GM12874 (cell line): ENCODE measurements around the gene RFX1.

Experiments
- CTCF ChIP-seq: IDR thresholded peaks from 2 replicates; pipeline ENCODE4 v1.5.1; 2011; ENCODE audit warnings: low read depth, mild to moderate bottlenecking, control low read depth, low read length, moderate library complexity; ENCODE audit not compliant: insufficient read depth

Gene RFX1

GRCh38 chr19:14031719-14032480 lies 25.8 kb upstream of the RFX1 start, which contains the start of gene IL27RA:
Gene IL27RA, plus strand, starts transcription at chr19:14031762. Its CDS starts 111 bp downstream, at chr19:14031873.
- peak; percentile 87 for TF ChIP-seq CTCF

DNA sequence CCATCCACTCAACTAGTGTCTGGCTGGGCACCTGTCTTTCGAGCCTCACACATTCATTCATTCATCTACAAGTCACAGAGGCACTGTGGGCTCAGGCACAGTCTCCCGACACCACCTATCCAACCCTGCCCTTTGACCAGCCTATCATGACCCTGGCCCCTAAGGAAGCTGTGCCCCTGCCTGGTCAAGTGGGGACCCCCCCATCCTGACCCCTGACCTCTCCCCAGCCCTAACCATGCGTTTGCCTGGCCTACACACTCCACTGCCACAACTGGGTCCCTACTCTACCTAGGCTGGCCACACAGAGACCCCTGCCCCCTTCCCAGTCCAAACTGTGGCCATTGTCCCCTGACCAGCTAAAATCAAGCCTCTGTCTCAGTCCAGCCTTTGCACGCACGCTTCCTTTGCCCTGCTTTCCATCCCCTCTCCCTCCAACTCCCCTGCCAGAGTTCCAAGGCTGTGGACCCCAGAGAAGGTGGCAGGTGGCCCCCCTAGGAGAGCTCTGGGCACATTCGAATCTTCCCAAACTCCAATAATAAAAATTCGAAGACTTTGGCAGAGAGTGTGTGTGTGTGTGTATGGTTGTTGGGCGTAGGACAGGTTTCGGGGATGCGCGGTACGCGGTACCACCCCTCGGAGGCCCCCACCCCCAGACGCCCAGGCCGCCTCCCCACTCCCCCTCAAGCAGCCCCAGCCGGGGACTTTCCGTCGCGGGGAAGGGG lies 25.0 kb upstream of the RFX1 start:
- TF ChIP-seq CTCF, result no peak

GRCh38 chr19:14028901-14029300 lies 22.8 kb upstream of the RFX1 start:
- TF ChIP-seq CTCF, result no peak

DNA sequence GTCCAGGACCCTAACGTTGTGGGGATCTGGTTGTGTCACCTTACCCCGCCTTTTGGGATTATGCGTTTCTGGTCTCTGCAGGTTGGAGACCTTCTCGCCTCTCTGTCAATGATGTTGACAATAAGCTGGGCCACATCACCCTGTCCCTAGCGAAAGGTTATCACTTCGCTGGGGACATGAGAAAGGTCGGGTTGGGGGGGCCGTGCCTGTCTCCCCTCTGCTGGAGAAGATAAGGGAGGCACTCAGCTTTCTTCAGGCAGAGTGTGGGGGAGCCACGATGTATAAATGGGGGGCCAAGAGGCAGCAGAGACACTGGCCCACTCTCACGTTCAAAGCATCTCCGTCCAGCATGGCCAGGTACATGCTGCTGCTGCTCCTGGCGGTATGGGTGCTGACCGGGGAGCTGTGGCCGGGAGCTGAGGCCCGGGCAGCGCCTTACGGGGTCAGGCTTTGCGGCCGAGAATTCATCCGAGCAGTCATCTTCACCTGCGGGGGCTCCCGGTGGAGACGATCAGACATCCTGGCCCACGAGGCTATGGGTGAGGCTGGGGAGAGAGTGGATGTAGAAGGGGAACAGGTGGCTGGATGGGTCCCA lies 21.8 kb upstream of the RFX1 start, which contains the start of gene RLN3:
RLN3 (plus strand) TSS at position 293 of the 595 bp plus-strand sequence; CDS start at position 350, 57 bp downstream.
- no peak for TF ChIP-seq CTCF

DNA sequence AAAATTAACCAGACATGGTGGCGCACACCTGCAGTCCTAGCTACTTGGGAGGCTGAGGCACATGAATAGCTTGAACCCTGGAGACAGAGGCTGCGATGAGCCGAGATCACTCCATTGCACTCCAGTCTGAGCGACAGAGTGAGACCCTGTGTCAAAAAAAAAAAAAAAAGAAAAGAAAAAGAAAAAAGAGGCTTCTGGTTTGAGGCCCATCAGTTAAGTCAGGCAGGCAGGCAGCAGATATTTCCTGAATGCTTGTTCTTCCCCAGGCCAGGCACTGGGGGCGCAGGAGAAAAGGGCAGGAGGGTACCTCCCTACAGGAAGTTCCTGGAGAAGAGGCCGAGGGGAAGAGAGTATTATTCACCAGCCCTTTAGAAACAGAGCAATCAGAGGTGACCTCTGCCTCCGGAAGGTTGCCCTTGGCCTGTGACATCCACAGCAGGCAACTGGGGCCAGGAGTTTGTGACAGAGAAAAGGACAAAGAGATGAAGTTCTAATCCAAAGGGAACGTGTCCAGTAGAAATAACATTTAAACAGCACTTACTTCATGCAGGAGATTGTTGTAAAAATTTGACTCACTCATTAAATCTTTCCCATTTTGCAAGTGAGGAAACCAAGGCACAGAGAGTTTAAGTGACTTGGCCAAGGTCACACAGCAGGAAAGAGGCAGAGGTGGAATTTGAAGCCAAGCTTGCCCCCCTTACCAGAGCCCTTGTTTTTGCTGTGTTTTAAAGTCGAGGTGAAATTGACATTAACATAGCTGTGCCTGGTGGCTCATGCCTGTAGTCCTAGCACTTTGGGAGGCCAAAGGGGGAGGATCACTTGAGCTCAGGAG lies 17.5 kb upstream of the RFX1 start:
- TF ChIP-seq CTCF, result peak; percentile 47

- TF ChIP-seq CTCF, result no peak
These were observed 16.3 kb upstream of the RFX1 start for GRCh38 chr19:14022469-14022868.
